Retinal pigment epithelial cell (primary cell): Measurements from ENCODE around the gene DSTYK.
A peak's percentile ranks its signal among the peaks of the same experiment; 100 is the strongest.

Experiments used
- DNase-seq: peaks from one replicate; pipeline ENCODE4 v3.0.0-alpha.2; 2010; ENCODE audit warnings: low read depth
- H3K4me3 ChIP-seq: 2 replicates; pipeline ENCODE4 v1.5.1; 2011; ENCODE audit warnings: mild to moderate bottlenecking, low read length, control low read depth, moderate library complexity
- CTCF ChIP-seq: conservative IDR thresholded peaks from 2 replicates; pipeline ENCODE4 v1.5.1; 2011; ENCODE audit warnings: low read depth, low read length, control low read depth, inconsistent platforms

DSTYK gene

GRCh38 chr1:205216588-205216987 lies 5.1 kb upstream of the DSTYK start:
- no peak for TF ChIP-seq CTCF
- H3K4me3 ChIP-seq = no peak overlapping the region
- no peak for DNase-seq

- TF ChIP-seq CTCF = no peak
- DNase-seq = no peak
Measured at GRCh38 chr1:205214756-205215155, 3.3 kb upstream of the DSTYK start.

GRCh38 chr1:205211839-205212536 lies 486 bp upstream of the DSTYK start:
- TF ChIP-seq CTCF = no peak
- DNase-seq = no peak
- peak overlapping the region; percentile 85 for H3K4me3 ChIP-seq

More at GRCh38 chr1:205214756-205215155, 3.3 kb upstream of the DSTYK start:
- H3K4me3 ChIP-seq = no peak overlapping the region

GRCh38 chr1:205210756-205211168 lies 740 bp downstream of the DSTYK start:
- no peak for DNase-seq
- peak overlapping the region; percentile 85 for H3K4me3 ChIP-seq
- no peak for TF ChIP-seq CTCF

- no peak for DNase-seq
- no peak overlapping the region for H3K4me3 ChIP-seq
- TF ChIP-seq CTCF = no peak
Measured at GRCh38 chr1:205208811-205209210, 2.7 kb downstream of the DSTYK start.

- no peak overlapping the region for H3K4me3 ChIP-seq
- no peak for TF ChIP-seq CTCF
- DNase-seq = no peak
Measured at GRCh38 chr1:205205055-205205454, 6.4 kb downstream of the DSTYK start.

GRCh38 chr1:205204552-205204951 lies 7.0 kb downstream of the DSTYK start:
- DNase-seq = no peak
- TF ChIP-seq CTCF = no peak

More at GRCh38 chr1:205204552-205204951, 7.0 kb downstream of the DSTYK start:
- H3K4me3 ChIP-seq = no peak overlapping the region
